Esophagus muscularis mucosa (tissue), 4 donors: ENCODE measurements around the gene CNTNAP2. TPM values are rescaled to one million over a fixed set of nuclear protein-coding genes. Genes with fewer than 3 reads are reported as not detected.

Experiments
- DNase-seq: peaks from one replicate; pipeline ENCODE4 v3.0.0-alpha.2; 2017; ENCODE audit errors: extremely low spot score
- H3K27ac ChIP-seq, 4 donors: fragments of 200-600 bp; sonication (generic); replicated peaks in 1 of 4; 1 replicate in 3 of 4; 2 replicates in 1 of 4; pipeline ENCODE4 v1.5.1; 2016 to 2019; ENCODE audit warnings: mild to moderate bottlenecking in 1 of 4
- H3K27me3 ChIP-seq, 4 donors: fragments of 200-600 bp; sonication (generic); one replicate each; pipeline versions ENCODE4 v1.5.1 to v1.6.0; 2016 to 2019
- H3K36me3 ChIP-seq, 4 donors: fragments of 200-600 bp; sonication (generic); one replicate each; pipeline ENCODE4 v1.5.1; 2016 to 2019
- H3K4me1 ChIP-seq, 4 donors: fragments of 200-600 bp; sonication (generic); one replicate each; pipeline ENCODE4 v1.5.1; 2016 to 2019
- H3K4me3 ChIP-seq, 4 donors: fragments of 200-600 bp; sonication (generic); 1 replicate in 2 of 4; 2 replicates in 2 of 4; pipeline ENCODE4 v1.5.1; 2016 to 2019; ENCODE audit warnings: mild to moderate bottlenecking in 4 of 4, moderate library complexity in 1 of 4
- H3K9me3 ChIP-seq, 4 donors: fragments of 200-600 bp; sonication (generic); 1 replicate in 3 of 4; 2 replicates in 1 of 4; pipeline ENCODE4 v1.5.1; 2016 to 2019
- EP300 ChIP-seq: sonication (generic); formaldehyde crosslinking; IDR thresholded peaks from one replicate; pipeline ENCODE4 v1.6.1; 2017; ENCODE audit warnings: antibody characterized with exemption
- POLR2A ChIP-seq: fragments of 450-650 bp; IDR thresholded peaks from one replicate; pipeline ENCODE4 v1.6.1; 2017; ENCODE audit warnings: antibody characterized with exemption, moderate library complexity, mild to moderate bottlenecking, low read depth
- POLR2AphosphoS5 ChIP-seq, 2 donors: sonication (generic); formaldehyde crosslinking; IDR thresholded peaks; one replicate each; pipeline ENCODE4 v1.6.1; 2017; ENCODE audit warnings: antibody characterized with exemption in 2 of 2
- WGBS: methylation state at CpG from one replicate; pipeline ENCODE4 v1.1.5; 2018; 5-methylcytosine and 5-hydroxymethylcytosine counted together
- intact Hi-C: fragments of 100-400 bp; cut with DNase I; formaldehyde crosslinking; loops from one replicate; pipeline ENCODE4 v1.15.1; 2023
- total RNA-seq, 4 donors: library from RNA; depleted of rRNA; stranded (reverse); fragments of >200 nt; gene quantifications; one replicate each; pipeline versions ENCODE4 v1.1.0 to v1.2.1, GENCODE V29; 2016
- TF ChIP-seq, protein P1 (sequence below), 3 experiments: fragments of 200-600 bp in 2 of 3; fragments of 450-650 bp in 1 of 3; sonication (generic) in 2 of 3; IDR thresholded peaks; one replicate each; pipeline ENCODE4 v1.5.1; 2017 to 2019; ENCODE audit warnings: antibody characterized with exemption in 3 of 3, mild to moderate bottlenecking in 2 of 3, moderate library complexity in 1 of 3

CNTNAP2 gene
- total RNA-seq, 4 donors from 2014 or later, result 1.2 to 2.9 (median 1.9) TPM

DNA sequence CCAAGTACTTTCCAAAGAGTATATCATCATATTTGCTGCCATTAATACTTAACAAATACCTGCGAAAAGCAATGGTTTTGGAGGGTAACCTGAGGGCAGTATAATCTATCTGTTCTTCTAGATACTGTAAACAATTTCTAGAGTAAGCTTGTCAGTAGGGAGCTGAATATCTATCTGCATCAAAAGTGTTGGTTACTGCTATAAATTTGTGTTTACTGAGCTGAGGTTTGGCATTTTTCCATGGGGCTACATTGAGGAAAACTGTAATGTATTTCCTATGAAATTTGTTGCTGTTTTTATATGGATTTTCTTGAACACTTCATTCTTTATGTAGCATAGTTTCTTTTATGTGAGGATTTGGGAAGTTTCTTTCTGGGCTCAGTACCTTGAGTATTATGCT, 913.4 kb downstream of the CNTNAP2 start:
- no peaks in the 10 kb centered on the region for H3K27me3 ChIP-seq
- DNase-seq, result no peak
- TF ChIP-seq POLR2AphosphoS5 (IDR thresholded peaks at IDR 0.05) (no peak), POLR2A (no peak), EP300 (no peak)
- TF ChIP-seq, protein P1, sequence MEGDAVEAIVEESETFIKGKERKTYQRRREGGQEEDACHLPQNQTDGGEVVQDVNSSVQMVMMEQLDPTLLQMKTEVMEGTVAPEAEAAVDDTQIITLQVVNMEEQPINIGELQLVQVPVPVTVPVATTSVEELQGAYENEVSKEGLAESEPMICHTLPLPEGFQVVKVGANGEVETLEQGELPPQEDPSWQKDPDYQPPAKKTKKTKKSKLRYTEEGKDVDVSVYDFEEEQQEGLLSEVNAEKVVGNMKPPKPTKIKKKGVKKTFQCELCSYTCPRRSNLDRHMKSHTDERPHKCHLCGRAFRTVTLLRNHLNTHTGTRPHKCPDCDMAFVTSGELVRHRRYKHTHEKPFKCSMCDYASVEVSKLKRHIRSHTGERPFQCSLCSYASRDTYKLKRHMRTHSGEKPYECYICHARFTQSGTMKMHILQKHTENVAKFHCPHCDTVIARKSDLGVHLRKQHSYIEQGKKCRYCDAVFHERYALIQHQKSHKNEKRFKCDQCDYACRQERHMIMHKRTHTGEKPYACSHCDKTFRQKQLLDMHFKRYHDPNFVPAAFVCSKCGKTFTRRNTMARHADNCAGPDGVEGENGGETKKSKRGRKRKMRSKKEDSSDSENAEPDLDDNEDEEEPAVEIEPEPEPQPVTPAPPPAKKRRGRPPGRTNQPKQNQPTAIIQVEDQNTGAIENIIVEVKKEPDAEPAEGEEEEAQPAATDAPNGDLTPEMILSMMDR (IDR thresholded peaks at IDR 0.05), result no peak
- 92% methylated on average over 1 of the region's 1 CpG for WGBS
- H3K4me1 ChIP-seq, result no peaks in the 10 kb centered on the region
- no peaks in the 10 kb centered on the region for H3K36me3 ChIP-seq
- no peak overlapping the region for H3K4me3 ChIP-seq
- H3K27ac ChIP-seq, result no peak overlapping the region
- intact Hi-C loops, result no loop called here
- no peaks in the 10 kb centered on the region for H3K9me3 ChIP-seq

DNA sequence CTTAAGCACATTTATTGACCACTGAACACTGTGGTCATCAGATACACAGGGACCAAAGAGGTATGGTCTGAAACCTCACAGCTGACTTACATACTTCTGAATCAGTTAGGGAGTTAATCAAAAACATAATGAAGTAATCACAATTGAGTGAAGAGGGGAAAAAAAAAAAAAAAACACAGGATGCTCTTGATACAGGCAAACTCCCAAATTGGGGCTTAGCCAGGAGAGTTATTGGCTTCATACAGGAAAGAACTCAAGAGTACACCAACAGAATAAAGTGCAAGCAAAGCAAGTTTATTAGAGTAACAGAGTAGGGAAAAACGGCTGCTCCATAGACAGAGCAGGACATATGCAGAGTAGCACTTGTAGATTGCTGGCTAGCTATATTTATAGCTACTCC, 917.0 kb downstream of the CNTNAP2 start:
- Histone ChIP-seq H3K27ac (no peak overlapping the region), H3K9me3 (no peaks in the 10 kb centered on the region), H3K36me3 (no peaks in the 10 kb centered on the region), H3K27me3 (no peaks in the 10 kb centered on the region), H3K4me3 (no peak overlapping the region), H3K4me1 (no peaks in the 10 kb centered on the region)
- whole genome bisulfite sequencing, result 55% methylated on average over 1 of the region's 1 CpG
- no peak for DNase-seq
- intact Hi-C loops, result no loop called here
- TF ChIP-seq EP300 (no peak), POLR2AphosphoS5 (IDR thresholded peaks at IDR 0.05) (no peak), POLR2A (no peak)
- TF ChIP-seq, protein P1 (IDR thresholded peaks at IDR 0.05), result no peak

DNA sequence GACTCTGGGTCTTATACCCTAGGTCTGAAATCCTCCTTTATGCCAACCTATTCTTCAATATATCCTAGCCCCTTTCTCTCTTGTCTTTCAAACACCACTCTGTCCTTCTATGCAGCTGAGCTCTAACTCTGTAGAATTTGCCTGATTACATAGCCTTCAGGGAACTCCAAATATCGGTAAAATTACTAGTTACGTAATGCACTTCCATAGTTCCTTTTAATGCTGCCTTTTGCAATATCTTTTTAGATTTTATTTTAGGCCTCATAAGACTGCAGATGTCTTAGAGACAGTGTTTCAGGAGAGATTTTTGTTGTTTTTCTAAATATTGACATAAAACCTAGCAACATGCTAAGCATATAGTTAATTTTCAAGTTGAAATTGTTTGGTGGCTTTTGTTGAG, 924.8 kb downstream of the CNTNAP2 start:
- H3K36me3 ChIP-seq, result no peaks in the 10 kb centered on the region
- H3K27ac ChIP-seq, result no peak overlapping the region
- no peaks in the 10 kb centered on the region for H3K27me3 ChIP-seq
- intact Hi-C loops, result no loop called here
- TF ChIP-seq POLR2AphosphoS5 (IDR thresholded peaks at IDR 0.05) (no peak), POLR2A (no peak), EP300 (no peak)
- TF ChIP-seq, protein P1 (IDR thresholded peaks at IDR 0.05), result no peak
- H3K9me3 ChIP-seq, result no peaks in the 10 kb centered on the region
- DNase-seq, result no peak
- H3K4me3 ChIP-seq, result no peak overlapping the region
- no peaks in the 10 kb centered on the region for H3K4me1 ChIP-seq
- 100% methylated on average over 2 of the region's 2 CpGs for WGBS

DNA sequence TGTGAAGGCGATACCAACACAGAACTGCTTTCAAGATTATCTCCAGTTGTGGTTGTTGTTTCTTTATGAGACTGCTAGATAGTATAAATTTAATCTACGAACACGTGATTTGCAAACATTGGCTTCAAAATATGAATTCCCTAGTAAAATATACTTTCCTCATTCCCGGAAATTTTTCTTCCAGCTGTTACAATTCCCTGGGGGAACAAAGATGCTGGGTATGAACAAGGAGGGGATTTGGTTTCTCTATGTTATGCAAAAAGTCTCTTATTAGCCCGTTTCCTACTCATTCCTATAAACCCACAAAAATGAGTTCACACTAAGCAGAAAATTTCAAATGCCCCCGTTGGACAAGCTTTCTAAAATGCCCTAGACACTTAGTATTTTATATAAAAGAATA, 928.3 kb downstream of the CNTNAP2 start:
- no peaks in the 10 kb centered on the region for H3K4me1 ChIP-seq
- no peak overlapping the region for H3K4me3 ChIP-seq
- no peak for DNase-seq
- TF ChIP-seq POLR2A (no peak), POLR2AphosphoS5 (IDR thresholded peaks at IDR 0.05) (no peak), EP300 (no peak)
- TF ChIP-seq, protein P1 (IDR thresholded peaks at IDR 0.05), result no peak
- intact Hi-C loops, result no loop called here
- H3K9me3 ChIP-seq, result no peaks in the 10 kb centered on the region
- H3K36me3 ChIP-seq, result no peaks in the 10 kb centered on the region
- H3K27ac ChIP-seq, result no peak overlapping the region
- H3K27me3 ChIP-seq, result no peaks in the 10 kb centered on the region
- WGBS, result 66% methylated on average over 6 of the region's 6 CpGs

DNA sequence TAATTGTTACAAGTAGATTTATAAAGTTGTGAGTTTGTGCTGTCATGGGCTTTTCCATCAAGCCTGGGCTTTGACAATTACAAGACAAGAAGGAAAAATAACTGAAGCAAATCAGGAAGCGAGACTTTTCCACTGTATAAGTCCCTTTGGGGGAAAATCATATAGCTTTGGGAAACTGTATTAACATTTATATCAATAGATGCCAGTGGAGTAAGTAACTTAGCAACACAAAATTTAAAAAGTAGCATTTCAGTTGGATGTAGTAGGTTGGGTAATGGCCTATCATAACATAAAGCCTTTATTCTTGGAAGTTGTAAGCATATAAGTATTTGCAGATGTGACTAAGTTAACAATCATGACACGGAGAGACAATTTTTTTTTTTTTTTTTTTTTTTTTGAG, 931.1 kb downstream of the CNTNAP2 start:
- TF ChIP-seq POLR2AphosphoS5 (IDR thresholded peaks at IDR 0.05) (no peak), POLR2A (no peak), EP300 (no peak)
- TF ChIP-seq, protein P1 (IDR thresholded peaks at IDR 0.05), result no peak
- intact Hi-C loops, result no loop called here

More for the DNA sequence above, 931.1 kb downstream of the CNTNAP2 start:
- Histone ChIP-seq H3K4me3 (no peak overlapping the region), H3K36me3 (no peaks in the 10 kb centered on the region), H3K4me1 (no peaks in the 10 kb centered on the region), H3K9me3 (no peaks in the 10 kb centered on the region), H3K27ac (no peak overlapping the region), H3K27me3 (no peaks in the 10 kb centered on the region)
- 73% methylated on average over 2 of the region's 2 CpGs for WGBS
- DNase-seq, result no peak
